Measurements from ENCODE around the gene SPAG16. TPM values are rescaled to one million over a fixed set of nuclear protein-coding genes. Genes with fewer than 3 reads are reported as not detected.

The SPAG16 gene
- total RNA-seq, 1 donor = 35.2 TPM

GRCh38 chr2:213551526-213551925, 267.3 kb downstream of the SPAG16 start:
- H3K4me3 ChIP-seq (ENCODE audit: low read depth, low read length) = no peak overlapping the region
- TF ChIP-seq CTCF (IDR thresholded peaks at IDR 0.05; ENCODE audit: insufficient read depth, low read length) = no peak
- DNase-seq (ENCODE audit: low read depth) = no peak

GRCh38 chr2:213559053-213559452, 274.8 kb downstream of the SPAG16 start:
- no peak overlapping the region for H3K4me3 ChIP-seq (ENCODE audit: low read depth, low read length)
- TF ChIP-seq CTCF (IDR thresholded peaks at IDR 0.05; ENCODE audit: insufficient read depth, low read length) = no peak
- DNase-seq (ENCODE audit: low read depth) = no peak

GRCh38 chr2:213561759-213562158, 277.5 kb downstream of the SPAG16 start:
- no peak overlapping the region for H3K4me3 ChIP-seq (ENCODE audit: low read depth, low read length)
- no peak for TF ChIP-seq CTCF (IDR thresholded peaks at IDR 0.05; ENCODE audit: insufficient read depth, low read length)
- no peak for DNase-seq (ENCODE audit: low read depth)

- no peak for TF ChIP-seq CTCF (IDR thresholded peaks at IDR 0.05; ENCODE audit: insufficient read depth, low read length)
- no peak for DNase-seq (ENCODE audit: low read depth)
- H3K4me3 ChIP-seq (ENCODE audit: low read depth, low read length) = no peak overlapping the region
Observed at GRCh38 chr2:213562539-213563180, 278.4 kb downstream of the SPAG16 start.

GRCh38 chr2:213566846-213567245, 282.6 kb downstream of the SPAG16 start:
- no peak for DNase-seq (ENCODE audit: low read depth)
- no peak overlapping the region for H3K4me3 ChIP-seq (ENCODE audit: low read depth, low read length)
- no peak for TF ChIP-seq CTCF (IDR thresholded peaks at IDR 0.05; ENCODE audit: insufficient read depth, low read length)

- DNase-seq (ENCODE audit: low read depth) = no peak
- no peak overlapping the region for H3K4me3 ChIP-seq (ENCODE audit: low read depth, low read length)
Observed at GRCh38 chr2:213609570-213610170, 325.4 kb downstream of the SPAG16 start.

More at GRCh38 chr2:213609570-213610170, 325.4 kb downstream of the SPAG16 start:
- no peak for TF ChIP-seq CTCF (IDR thresholded peaks at IDR 0.05; ENCODE audit: insufficient read depth, low read length)
